ENCODE measurements around the gene OTUD5.

OTUD5 gene

GRCh38 chrX:48972220-48973164 is 15.1 kb upstream of the OTUD5 start:
- DNase-seq: no peak

GRCh38 chrX:48971249-48972219 is 14.1 kb upstream of the OTUD5 start, which contains the start of gene KCND1:
Gene KCND1, minus strand, starts transcription at chrX:48971844. Its CDS starts 1,573 bp downstream, at chrX:48970271.
- no peak for DNase-seq

GRCh38 chrX:48969471-48969870 is 12.1 kb upstream of the OTUD5 start:
- no peak for DNase-seq

- DNase-seq: no peak
Measured at GRCh38 chrX:48968377-48968776, 11.0 kb upstream of the OTUD5 start.

- no peak for DNase-seq
Measured at GRCh38 chrX:48966796-48967579, 9.6 kb upstream of the OTUD5 start.

GRCh38 chrX:48965959-48966358 is 8.6 kb upstream of the OTUD5 start:
- no peak for DNase-seq

GRCh38 chrX:48961585-48962091 is 4.2 kb upstream of the OTUD5 start:
- no peak for DNase-seq

GRCh38 chrX:48960291-48960690 is 2.9 kb upstream of the OTUD5 start:
- DNase-seq: no peak

GRCh38 chrX:48958635-48959094 is 1.3 kb upstream of the OTUD5 start:
- DNase-seq: no peak

GRCh38 chrX:48957827-48958634 is 624 bp upstream of the OTUD5 start:
- DNase-seq: peak; percentile 90

GRCh38 chrX:48956728-48957414 is 536 bp downstream of the OTUD5 start:
- peak; percentile 41 for DNase-seq

- DNase-seq: no peak
Measured at GRCh38 chrX:48948589-48948988, 8.8 kb downstream of the OTUD5 start.

GRCh38 chrX:48945517-48946348 is 11.7 kb downstream of the OTUD5 start:
- DNase-seq: peak; percentile 58

GRCh38 chrX:48942895-48943294 is 14.5 kb downstream of the OTUD5 start:
- no peak for DNase-seq

- DNase-seq: no peak
Measured at GRCh38 chrX:48940404-48940955, 16.9 kb downstream of the OTUD5 start.

GRCh38 chrX:48939524-48940228 is 17.7 kb downstream of the OTUD5 start:
- DNase-seq: no peak

GRCh38 chrX:48938721-48939425 is 18.5 kb downstream of the OTUD5 start:
- DNase-seq: peak; percentile 39

Data from activated gamma-delta T cell treated with Interleukin-2 at 50 U/mL for 16 hours (primary cell).